ENCODE measurements around the gene INCENP. TPM values are rescaled to one million over a fixed set of nuclear protein-coding genes. Genes with fewer than 3 reads are reported as not detected.

INCENP gene
- total and polyA plus RNA-seq, 2 experiments from 2014 or later: 35.6 to 131 TPM

GRCh38 chr11:62120001-62120400 is 3.8 kb upstream of the INCENP start (continued):
- TF ChIP-seq, protein P1, sequence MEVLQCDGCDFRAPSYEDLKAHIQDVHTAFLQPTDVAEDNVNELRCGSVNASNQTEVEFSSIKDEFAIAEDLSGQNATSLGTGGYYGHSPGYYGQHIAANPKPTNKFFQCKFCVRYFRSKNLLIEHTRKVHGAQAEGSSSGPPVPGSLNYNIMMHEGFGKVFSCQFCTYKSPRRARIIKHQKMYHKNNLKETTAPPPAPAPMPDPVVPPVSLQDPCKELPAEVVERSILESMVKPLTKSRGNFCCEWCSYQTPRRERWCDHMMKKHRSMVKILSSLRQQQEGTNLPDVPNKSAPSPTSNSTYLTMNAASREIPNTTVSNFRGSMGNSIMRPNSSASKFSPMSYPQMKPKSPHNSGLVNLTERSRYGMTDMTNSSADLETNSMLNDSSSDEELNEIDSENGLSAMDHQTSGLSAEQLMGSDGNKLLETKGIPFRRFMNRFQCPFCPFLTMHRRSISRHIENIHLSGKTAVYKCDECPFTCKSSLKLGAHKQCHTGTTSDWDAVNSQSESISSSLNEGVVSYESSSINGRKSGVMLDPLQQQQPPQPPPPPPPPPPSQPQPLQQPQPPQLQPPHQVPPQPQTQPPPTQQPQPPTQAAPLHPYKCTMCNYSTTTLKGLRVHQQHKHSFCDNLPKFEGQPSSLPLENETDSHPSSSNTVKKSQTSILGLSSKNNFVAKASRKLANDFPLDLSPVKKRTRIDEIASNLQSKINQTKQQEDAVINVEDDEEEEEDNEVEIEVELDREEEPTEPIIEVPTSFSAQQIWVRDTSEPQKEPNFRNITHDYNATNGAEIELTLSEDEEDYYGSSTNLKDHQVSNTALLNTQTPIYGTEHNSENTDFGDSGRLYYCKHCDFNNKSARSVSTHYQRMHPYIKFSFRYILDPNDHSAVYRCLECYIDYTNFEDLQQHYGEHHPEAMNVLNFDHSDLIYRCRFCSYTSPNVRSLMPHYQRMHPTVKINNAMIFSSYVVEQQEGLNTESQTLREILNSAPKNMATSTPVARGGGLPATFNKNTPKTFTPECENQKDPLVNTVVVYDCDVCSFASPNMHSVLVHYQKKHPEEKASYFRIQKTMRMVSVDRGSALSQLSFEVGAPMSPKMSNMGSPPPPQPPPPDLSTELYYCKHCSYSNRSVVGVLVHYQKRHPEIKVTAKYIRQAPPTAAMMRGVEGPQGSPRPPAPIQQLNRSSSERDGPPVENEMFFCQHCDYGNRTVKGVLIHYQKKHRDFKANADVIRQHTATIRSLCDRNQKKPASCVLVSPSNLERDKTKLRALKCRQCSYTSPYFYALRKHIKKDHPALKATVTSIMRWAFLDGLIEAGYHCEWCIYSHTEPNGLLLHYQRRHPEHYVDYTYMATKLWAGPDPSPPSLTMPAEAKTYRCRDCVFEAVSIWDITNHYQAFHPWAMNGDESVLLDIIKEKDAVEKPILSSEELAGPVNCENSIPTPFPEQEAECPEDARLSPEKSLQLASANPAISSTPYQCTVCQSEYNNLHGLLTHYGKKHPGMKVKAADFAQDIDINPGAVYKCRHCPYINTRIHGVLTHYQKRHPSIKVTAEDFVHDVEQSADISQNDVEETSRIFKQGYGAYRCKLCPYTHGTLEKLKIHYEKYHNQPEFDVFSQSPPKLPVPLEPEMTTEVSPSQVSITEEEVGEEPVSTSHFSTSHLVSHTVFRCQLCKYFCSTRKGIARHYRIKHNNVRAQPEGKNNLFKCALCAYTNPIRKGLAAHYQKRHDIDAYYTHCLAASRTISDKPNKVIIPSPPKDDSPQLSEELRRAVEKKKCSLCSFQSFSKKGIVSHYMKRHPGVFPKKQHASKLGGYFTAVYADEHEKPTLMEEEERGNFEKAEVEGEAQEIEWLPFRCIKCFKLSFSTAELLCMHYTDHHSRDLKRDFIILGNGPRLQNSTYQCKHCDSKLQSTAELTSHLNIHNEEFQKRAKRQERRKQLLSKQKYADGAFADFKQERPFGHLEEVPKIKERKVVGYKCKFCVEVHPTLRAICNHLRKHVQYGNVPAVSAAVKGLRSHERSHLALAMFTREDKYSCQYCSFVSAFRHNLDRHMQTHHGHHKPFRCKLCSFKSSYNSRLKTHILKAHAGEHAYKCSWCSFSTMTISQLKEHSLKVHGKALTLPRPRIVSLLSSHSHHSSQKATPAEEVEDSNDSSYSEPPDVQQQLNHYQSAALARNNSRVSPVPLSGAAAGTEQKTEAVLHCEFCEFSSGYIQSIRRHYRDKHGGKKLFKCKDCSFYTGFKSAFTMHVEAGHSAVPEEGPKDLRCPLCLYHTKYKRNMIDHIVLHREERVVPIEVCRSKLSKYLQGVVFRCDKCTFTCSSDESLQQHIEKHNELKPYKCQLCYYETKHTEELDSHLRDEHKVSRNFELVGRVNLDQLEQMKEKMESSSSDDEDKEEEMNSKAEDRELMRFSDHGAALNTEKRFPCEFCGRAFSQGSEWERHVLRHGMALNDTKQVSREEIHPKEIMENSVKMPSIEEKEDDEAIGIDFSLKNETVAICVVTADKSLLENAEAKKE (CRISPR knock-in tag; IDR thresholded peaks at IDR 0.05): no peak
- TF ChIP-seq ZNF331 (CRISPR knock-in tag; IDR thresholded peaks at IDR 0.05; ENCODE audit: low read depth): no peak

GRCh38 chr11:62120431-62120830 is 3.4 kb upstream of the INCENP start:
- DNase-seq (ENCODE audit: low spot score): no peak
- Histone ChIP-seq H4K20me1 (replicated peaks; ENCODE audit: insufficient read depth) (peaks cover 13% of the 10 kb centered on the region), H3K4me1 (ENCODE audit: insufficient read depth) (peaks cover 8% of the 10 kb centered on the region), H3K79me2 (replicated peaks; ENCODE audit: insufficient read depth) (peaks cover 15% of the 10 kb centered on the region), H3F3A (replicated peaks; ENCODE audit: low read depth) (no peaks in the 10 kb centered on the region), H2AFZ (no peak overlapping the region), H3K27me3 (ENCODE audit: insufficient read depth) (no peaks in the 10 kb centered on the region), H3K36me3 (ENCODE audit: insufficient read depth) (no peaks in the 10 kb centered on the region), H3K9me2 (ENCODE audit: insufficient read depth) (no peaks in the 10 kb centered on the region), H3K4me2 (no peak overlapping the region), H3K4me3 (no peak overlapping the region), H3K27ac (ENCODE audit: low read depth) (no peak overlapping the region)
- ATAC-seq: no peak
- no peaks in the 10 kb centered on the region; the same call in 2 of the 3 replicates for H3K36me3 Mint-ChIP-seq (ENCODE audit: low read depth)
- H3K27me3 Mint-ChIP-seq (ENCODE audit: insufficient read depth, low read depth, poor library complexity): peaks cover 6% of the 10 kb centered on the region
- H3K4me1 Mint-ChIP-seq: peaks cover 16% of the 10 kb centered on the region
- no peak overlapping the region for H3K4me3 Mint-ChIP-seq
- H3K9me3 Mint-ChIP-seq: peaks cover 10% of the 10 kb centered on the region; the same call in 2 of the 3 replicates
- H3K27ac Mint-ChIP-seq: no peak overlapping the region
- TF ChIP-seq EZH2phosphoT487 (IDR thresholded peaks at IDR 0.05; ENCODE audit: unreplicated experiment): no peak
- TF ChIP-seq, protein P2, sequence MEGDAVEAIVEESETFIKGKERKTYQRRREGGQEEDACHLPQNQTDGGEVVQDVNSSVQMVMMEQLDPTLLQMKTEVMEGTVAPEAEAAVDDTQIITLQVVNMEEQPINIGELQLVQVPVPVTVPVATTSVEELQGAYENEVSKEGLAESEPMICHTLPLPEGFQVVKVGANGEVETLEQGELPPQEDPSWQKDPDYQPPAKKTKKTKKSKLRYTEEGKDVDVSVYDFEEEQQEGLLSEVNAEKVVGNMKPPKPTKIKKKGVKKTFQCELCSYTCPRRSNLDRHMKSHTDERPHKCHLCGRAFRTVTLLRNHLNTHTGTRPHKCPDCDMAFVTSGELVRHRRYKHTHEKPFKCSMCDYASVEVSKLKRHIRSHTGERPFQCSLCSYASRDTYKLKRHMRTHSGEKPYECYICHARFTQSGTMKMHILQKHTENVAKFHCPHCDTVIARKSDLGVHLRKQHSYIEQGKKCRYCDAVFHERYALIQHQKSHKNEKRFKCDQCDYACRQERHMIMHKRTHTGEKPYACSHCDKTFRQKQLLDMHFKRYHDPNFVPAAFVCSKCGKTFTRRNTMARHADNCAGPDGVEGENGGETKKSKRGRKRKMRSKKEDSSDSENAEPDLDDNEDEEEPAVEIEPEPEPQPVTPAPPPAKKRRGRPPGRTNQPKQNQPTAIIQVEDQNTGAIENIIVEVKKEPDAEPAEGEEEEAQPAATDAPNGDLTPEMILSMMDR (conservative IDR thresholded peaks at IDR 0.05; ENCODE audit: low read depth in 2 of 2): no peak
- TF ChIP-seq NANOG (IDR thresholded peaks at IDR 0.05; ENCODE audit: borderline replicate concordance): no peak
- no peak for TF ChIP-seq STAT1 (IDR thresholded peaks at IDR 0.05; ENCODE audit: unreplicated experiment)
- no peak for TF ChIP-seq EZH2 (IDR thresholded peaks at IDR 0.05; ENCODE audit: low read depth, unreplicated experiment)
- TF ChIP-seq, protein P3, sequence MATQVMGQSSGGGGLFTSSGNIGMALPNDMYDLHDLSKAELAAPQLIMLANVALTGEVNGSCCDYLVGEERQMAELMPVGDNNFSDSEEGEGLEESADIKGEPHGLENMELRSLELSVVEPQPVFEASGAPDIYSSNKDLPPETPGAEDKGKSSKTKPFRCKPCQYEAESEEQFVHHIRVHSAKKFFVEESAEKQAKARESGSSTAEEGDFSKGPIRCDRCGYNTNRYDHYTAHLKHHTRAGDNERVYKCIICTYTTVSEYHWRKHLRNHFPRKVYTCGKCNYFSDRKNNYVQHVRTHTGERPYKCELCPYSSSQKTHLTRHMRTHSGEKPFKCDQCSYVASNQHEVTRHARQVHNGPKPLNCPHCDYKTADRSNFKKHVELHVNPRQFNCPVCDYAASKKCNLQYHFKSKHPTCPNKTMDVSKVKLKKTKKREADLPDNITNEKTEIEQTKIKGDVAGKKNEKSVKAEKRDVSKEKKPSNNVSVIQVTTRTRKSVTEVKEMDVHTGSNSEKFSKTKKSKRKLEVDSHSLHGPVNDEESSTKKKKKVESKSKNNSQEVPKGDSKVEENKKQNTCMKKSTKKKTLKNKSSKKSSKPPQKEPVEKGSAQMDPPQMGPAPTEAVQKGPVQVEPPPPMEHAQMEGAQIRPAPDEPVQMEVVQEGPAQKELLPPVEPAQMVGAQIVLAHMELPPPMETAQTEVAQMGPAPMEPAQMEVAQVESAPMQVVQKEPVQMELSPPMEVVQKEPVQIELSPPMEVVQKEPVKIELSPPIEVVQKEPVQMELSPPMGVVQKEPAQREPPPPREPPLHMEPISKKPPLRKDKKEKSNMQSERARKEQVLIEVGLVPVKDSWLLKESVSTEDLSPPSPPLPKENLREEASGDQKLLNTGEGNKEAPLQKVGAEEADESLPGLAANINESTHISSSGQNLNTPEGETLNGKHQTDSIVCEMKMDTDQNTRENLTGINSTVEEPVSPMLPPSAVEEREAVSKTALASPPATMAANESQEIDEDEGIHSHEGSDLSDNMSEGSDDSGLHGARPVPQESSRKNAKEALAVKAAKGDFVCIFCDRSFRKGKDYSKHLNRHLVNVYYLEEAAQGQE (IDR thresholded peaks at IDR 0.05; ENCODE audit: unreplicated experiment): no peak
- TF ChIP-seq, protein P4, sequence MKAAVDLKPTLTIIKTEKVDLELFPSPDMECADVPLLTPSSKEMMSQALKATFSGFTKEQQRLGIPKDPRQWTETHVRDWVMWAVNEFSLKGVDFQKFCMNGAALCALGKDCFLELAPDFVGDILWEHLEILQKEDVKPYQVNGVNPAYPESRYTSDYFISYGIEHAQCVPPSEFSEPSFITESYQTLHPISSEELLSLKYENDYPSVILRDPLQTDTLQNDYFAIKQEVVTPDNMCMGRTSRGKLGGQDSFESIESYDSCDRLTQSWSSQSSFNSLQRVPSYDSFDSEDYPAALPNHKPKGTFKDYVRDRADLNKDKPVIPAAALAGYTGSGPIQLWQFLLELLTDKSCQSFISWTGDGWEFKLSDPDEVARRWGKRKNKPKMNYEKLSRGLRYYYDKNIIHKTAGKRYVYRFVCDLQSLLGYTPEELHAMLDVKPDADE (IDR thresholded peaks at IDR 0.05): no peak

Data from GM23338 (cell line).